GM23338 (cell line): Measurements from ENCODE around the gene PTPN13.

ENCODE experiments used
- CREB1 ChIP-seq: fragments of 250-450 bp; sonication (Bioruptor Pico); IDR thresholded peaks from 2 replicates; pipeline ENCODE4 v1.5.0; 2020; ENCODE audit warnings: low read depth, mild to moderate bottlenecking, moderate library complexity
- CTCF ChIP-seq, 2 experiments: fragments of 200-600 bp in 1 of 2; sonication (generic) in 1 of 2; conservative IDR thresholded peaks; 2 replicates each; pipeline versions ENCODE4 v1.5.1 to v1.6.1; 2016 to 2017; ENCODE audit warnings: antibody characterized with exemption in 2 of 2, low read depth in 2 of 2, mild to moderate bottlenecking in 2 of 2, moderate library complexity in 1 of 2
- ETS1 ChIP-seq: IDR thresholded peaks from 2 replicates; pipeline ENCODE4 v1.6.1; 2016; ENCODE audit warnings: antibody characterized with exemption
- EZH2 ChIP-seq: fragments of 200-600 bp; sonication (generic); IDR thresholded peaks from one replicate; pipeline ENCODE4 v1.8.0; 2017; ENCODE audit warnings: antibody characterized with exemption, mild to moderate bottlenecking, low read depth; ENCODE audit not compliant: unreplicated experiment
- EZH2phosphoT487 ChIP-seq: fragments of 200-600 bp; sonication (generic); IDR thresholded peaks from one replicate; pipeline ENCODE4 v1.8.1; 2018; ENCODE audit warnings: antibody characterized with exemption; ENCODE audit not compliant: unreplicated experiment
- JUNB ChIP-seq: IDR thresholded peaks from one replicate; pipeline ENCODE4 v1.6.1; 2016; ENCODE audit warnings: antibody characterized with exemption; ENCODE audit not compliant: unreplicated experiment
- NANOG ChIP-seq: IDR thresholded peaks from 2 replicates; pipeline ENCODE4 v1.6.1; 2016; ENCODE audit warnings: antibody characterized with exemption, borderline replicate concordance
- POLR2AphosphoS5 ChIP-seq: IDR thresholded peaks from 2 replicates; pipeline ENCODE4 v1.6.1; 2016; ENCODE audit warnings: antibody characterized with exemption, low read depth
- REST ChIP-seq: IDR thresholded peaks from one replicate; pipeline ENCODE4 v1.6.1; 2018; ENCODE audit warnings: antibody characterized with exemption; ENCODE audit not compliant: unreplicated experiment
- STAT1 ChIP-seq: IDR thresholded peaks from one replicate; pipeline ENCODE4 v1.6.1; 2016; ENCODE audit warnings: antibody characterized with exemption; ENCODE audit not compliant: unreplicated experiment
- ZNF114 ChIP-seq: fragments of 250-450 bp; sonication (Bioruptor Pico); IDR thresholded peaks from 2 replicates; pipeline ENCODE4 v1.5.0; 2020; ENCODE audit warnings: mild to moderate bottlenecking, moderate library complexity
- ZNF331 ChIP-seq: fragments of 250-450 bp; sonication (Bioruptor Pico); IDR thresholded peaks from 2 replicates; pipeline ENCODE4 v1.5.0; 2020; ENCODE audit warnings: low read depth, mild to moderate bottlenecking, moderate library complexity

DNA sequence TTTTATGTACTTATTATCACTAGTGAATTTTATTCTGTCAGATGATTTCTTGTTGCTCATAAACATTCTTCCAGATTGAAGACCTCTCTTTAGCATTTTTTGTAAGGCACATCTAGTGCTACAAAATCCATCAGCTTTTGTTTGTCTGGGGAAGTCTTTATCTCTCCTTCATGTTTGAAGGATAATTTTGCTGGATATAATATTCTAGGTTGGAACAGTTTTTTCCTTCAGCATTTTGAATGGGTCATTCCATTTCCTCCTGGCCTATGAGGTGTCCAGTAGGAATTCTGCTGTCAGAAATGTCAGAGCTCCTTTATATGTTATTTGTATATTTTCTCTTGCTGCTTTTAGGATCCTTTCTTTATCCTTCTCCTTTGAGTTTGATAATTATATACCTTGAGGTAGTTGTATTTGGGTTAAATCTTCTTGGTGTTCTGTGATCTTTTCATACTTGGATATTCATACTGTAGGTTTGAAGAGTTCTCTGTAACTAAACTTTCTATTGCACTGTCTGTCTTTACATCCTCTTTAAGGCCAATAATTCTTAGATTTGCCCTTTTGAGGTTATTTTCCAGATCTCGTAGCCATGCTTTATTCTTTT is 58.3 kb downstream of the PTPN13 start:
- TF ChIP-seq CTCF (conservative IDR thresholded peaks at IDR 0.05; ENCODE audit: low read depth in 2 of 2) = no peak
- no peak for TF ChIP-seq NANOG
- no peak for TF ChIP-seq POLR2AphosphoS5
- TF ChIP-seq EZH2phosphoT487 = no peak
- no peak for TF ChIP-seq EZH2
- TF ChIP-seq CREB1 = no peak
- TF ChIP-seq JUNB = no peak
- no peak for TF ChIP-seq ZNF114 (CRISPR knock-in tag)
- no peak for TF ChIP-seq REST
- TF ChIP-seq ZNF331 (CRISPR knock-in tag) = no peak
- TF ChIP-seq STAT1 = no peak
- TF ChIP-seq ETS1 = no peak
